Measurements from ENCODE around the gene RSPRY1.

The RSPRY1 gene

GRCh38 chr16:57284209-57284951, 98.3 kb downstream of the RSPRY1 start, which contains the start of gene PLLP:
PLLP (minus strand) TSS chr16:57284672; CDS start chr16:57284540, 132 bp downstream.
- TF ChIP-seq CTCF (conservative IDR thresholded peaks at IDR 0.05; ENCODE audit: low read depth), result no peak
- DNase-seq (ENCODE audit: low spot score), result peak; percentile 68
- ChIA-PET CTCF (interaction anchor here (0.7 kb wide), 1 partner anchor 16 kb away, joined by 3 read pairs; no protein-coding TSS in a partner anchor), POLR2A (ENCODE audit: low non-redundant PET) (no interaction called here)
- H3K27ac ChIP-seq, result peak within 1 kb of the TSS; percentile 74

DNA sequence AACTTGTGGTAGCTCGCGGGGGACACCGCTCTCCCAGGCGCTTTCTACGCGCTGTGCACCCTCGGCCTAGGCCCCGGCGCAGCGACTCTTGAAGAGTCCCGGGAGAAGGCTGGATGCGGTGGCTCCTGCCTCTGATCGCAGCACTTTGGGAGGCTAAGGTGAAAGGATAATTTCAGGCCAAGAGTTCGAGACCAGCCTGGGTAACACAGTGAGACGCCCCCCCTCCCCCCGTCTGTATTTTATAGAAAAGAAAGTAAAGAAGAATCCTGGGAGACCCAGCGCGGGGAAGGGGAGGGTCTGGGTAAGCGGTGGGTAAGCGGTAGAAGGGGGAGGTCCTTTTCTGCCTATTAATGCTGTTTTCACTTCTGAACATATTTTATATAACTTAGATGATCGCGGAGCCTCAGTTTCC, 98.8 kb downstream of the RSPRY1 start:
- POLR2A ChIA-PET (ENCODE audit: low non-redundant PET), result no interaction called here
- CTCF ChIA-PET, result interaction anchor here (0.7 kb wide), 1 partner anchor 15 kb away, joined by 3 read pairs; no protein-coding TSS in a partner anchor

DNA sequence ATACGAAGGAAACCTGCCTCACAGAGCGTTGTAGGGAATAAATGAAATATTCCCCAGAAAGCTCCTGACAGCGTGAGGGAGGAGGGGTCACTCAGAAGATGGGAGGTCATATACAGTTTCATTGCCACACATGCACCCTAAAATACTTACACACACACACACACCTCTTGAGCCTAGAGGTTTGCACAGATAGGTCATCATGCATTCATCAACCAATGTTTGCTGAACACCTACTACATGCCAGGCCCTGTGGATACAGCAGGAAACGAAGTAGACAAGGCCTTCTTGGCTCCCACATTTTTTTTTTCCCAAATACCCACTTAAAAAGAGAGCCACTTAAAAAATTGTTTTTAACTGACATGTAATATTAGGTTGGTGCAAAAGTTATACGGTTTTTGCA, 99.2 kb downstream of the RSPRY1 start:
- H3K27ac ChIP-seq, result no peak overlapping the region
- no peak for TF ChIP-seq CTCF (conservative IDR thresholded peaks at IDR 0.05; ENCODE audit: low read depth)
- ChIA-PET CTCF (interaction anchor here (0.7 kb wide), 1 partner anchor 15 kb away, joined by 3 read pairs; no protein-coding TSS in a partner anchor), POLR2A (ENCODE audit: low non-redundant PET) (no interaction called here)
- DNase-seq (ENCODE audit: low spot score), result no peak

More for the DNA sequence above, 98.8 kb downstream of the RSPRY1 start:
- no peak for DNase-seq (ENCODE audit: low spot score)
- peak overlapping the region; percentile 74 for H3K27ac ChIP-seq
- no peak for TF ChIP-seq CTCF (conservative IDR thresholded peaks at IDR 0.05; ENCODE audit: low read depth)

DNA sequence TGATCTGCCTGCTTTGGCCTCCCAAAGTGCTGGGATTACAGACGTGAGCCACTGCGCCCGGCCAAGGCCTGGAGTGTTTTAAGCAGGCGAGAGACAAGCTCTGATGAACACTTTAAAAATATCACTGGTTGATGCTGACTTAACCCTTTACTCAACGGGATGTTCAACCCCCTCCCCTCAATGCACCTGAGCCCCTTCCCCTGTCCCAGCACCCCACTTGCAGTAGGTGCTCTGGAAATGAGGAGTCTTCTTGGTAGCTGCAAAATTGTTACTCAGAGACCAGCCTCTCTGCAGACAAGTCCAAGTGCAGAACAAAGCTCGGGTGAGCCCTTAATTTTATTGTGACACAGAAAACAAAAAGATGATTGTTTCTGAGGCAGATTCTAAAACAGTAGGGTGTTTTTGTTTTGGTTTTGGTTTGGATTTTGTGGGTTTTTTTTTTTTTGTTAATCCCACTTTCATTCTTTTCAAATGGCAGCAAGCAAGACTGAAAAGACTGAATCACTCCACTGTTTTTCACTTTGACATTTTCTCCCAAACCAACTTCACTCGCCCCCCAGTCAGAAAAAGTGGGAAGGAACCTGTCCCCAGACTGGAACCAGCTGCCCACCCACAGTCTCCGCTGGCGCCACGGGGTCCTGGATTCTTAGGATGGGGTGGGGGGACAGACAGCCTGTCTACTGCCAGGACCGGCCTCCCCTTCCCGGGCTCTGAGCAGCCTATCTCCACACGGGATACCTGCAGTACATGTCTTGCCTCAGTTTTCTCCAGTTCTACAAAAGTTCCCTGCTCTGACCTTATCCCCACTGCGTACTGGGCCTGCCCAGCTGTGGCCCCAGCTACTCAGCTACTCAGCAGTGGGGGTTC, 103.5 kb downstream of the RSPRY1 start:
- no peak for DNase-seq (ENCODE audit: low spot score)
- peak overlapping the region; percentile 22 for H3K27ac ChIP-seq
- no peak for TF ChIP-seq CTCF (conservative IDR thresholded peaks at IDR 0.05; ENCODE audit: low read depth)
- ChIA-PET CTCF (interaction anchor here (0.6 to 1.1 kb wide), 3 partner anchors 11 to 244 kb away, joined by 3 to 4 read pairs (median 3); no protein-coding TSS in a partner anchor), POLR2A (ENCODE audit: low non-redundant PET) (interaction anchor here (0.6 to 0.7 kb wide), 3 partner anchors 10 to 34 kb away, joined by 3 read pairs; no protein-coding TSS in a partner anchor)

Data from RWPE1 (cell line).